Astrocyte (in vitro differentiated cells and primary cell): Measurements from ENCODE around the gene NT5C3B.

Source experiments
- EZH2 ChIP-seq: IDR thresholded peaks from 2 replicates; pipeline ENCODE4 v1.6.1; 2012; ENCODE audit warnings: mild to moderate bottlenecking, low read length, inconsistent platforms; ENCODE audit not compliant: insufficient read depth
- TF ChIP-seq, protein P1 (sequence below): IDR thresholded peaks from 2 replicates; pipeline ENCODE4 v1.5.1; 2011; ENCODE audit warnings: low read depth, mild to moderate bottlenecking, inconsistent platforms, low read length, moderate library complexity; ENCODE audit not compliant: insufficient read depth

- TF ChIP-seq, protein P1, sequence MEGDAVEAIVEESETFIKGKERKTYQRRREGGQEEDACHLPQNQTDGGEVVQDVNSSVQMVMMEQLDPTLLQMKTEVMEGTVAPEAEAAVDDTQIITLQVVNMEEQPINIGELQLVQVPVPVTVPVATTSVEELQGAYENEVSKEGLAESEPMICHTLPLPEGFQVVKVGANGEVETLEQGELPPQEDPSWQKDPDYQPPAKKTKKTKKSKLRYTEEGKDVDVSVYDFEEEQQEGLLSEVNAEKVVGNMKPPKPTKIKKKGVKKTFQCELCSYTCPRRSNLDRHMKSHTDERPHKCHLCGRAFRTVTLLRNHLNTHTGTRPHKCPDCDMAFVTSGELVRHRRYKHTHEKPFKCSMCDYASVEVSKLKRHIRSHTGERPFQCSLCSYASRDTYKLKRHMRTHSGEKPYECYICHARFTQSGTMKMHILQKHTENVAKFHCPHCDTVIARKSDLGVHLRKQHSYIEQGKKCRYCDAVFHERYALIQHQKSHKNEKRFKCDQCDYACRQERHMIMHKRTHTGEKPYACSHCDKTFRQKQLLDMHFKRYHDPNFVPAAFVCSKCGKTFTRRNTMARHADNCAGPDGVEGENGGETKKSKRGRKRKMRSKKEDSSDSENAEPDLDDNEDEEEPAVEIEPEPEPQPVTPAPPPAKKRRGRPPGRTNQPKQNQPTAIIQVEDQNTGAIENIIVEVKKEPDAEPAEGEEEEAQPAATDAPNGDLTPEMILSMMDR, result no peak
- no peak for TF ChIP-seq EZH2
These were observed 60.4 kb downstream of the NT5C3B start for GRCh38 chr17:41775394-41776226.
